Smooth muscle cell (in vitro differentiated cells): ENCODE measurements around the gene DTWD2. TPM values are rescaled to one million over a fixed set of nuclear protein-coding genes. Genes with fewer than 3 reads are reported as not detected.
A peak's percentile ranks its signal among the peaks of the same experiment; 100 is the strongest.

ENCODE experiments used
- DNase-seq: peaks from one replicate; lab custom pipeline; 2025; ENCODE audit not compliant: unreplicated experiment; lab: John Stamatoyannopoulos, UW
- H2AFZ ChIP-seq: fragments of 200-600 bp; sonication (generic); 2 replicates; pipeline ENCODE4 v1.6.0; 2016; ENCODE audit warnings: antibody characterized with exemption, low read depth, mild to moderate bottlenecking
- H3F3A ChIP-seq: fragments of 200-600 bp; sonication (generic); 2 replicates; pipeline ENCODE4 v1.6.0; 2017; ENCODE audit warnings: antibody characterized with exemption, low read depth
- H3K27ac ChIP-seq: fragments of 200-600 bp; sonication (generic); 2 replicates; pipeline ENCODE4 v1.5.1; 2016; ENCODE audit warnings: low read depth, mild to moderate bottlenecking
- H3K27me3 ChIP-seq: fragments of 200-600 bp; sonication (generic); 2 replicates; pipeline ENCODE4 v1.6.1; 2016; ENCODE audit warnings: low read depth, mild to moderate bottlenecking
- H3K36me3 ChIP-seq: fragments of 200-600 bp; sonication (generic); 2 replicates; pipeline ENCODE4 v1.5.1; 2016; ENCODE audit warnings: low read depth
- H3K4me1 ChIP-seq: fragments of 200-600 bp; sonication (generic); 2 replicates; pipeline ENCODE4 v1.5.1; 2016; ENCODE audit warnings: low read depth
- H3K4me2 ChIP-seq: fragments of 200-600 bp; sonication (generic); 2 replicates; pipeline ENCODE4 v1.6.0; 2016; ENCODE audit warnings: mild to moderate bottlenecking
- H3K4me3 ChIP-seq: fragments of 200-600 bp; sonication (generic); 2 replicates; pipeline ENCODE4 v1.5.1; 2016; ENCODE audit warnings: mild to moderate bottlenecking
- H3K79me2 ChIP-seq: fragments of 200-600 bp; sonication (generic); 2 replicates; pipeline ENCODE4 v1.6.0; 2016; ENCODE audit warnings: low read depth, mild to moderate bottlenecking
- H3K9ac ChIP-seq: fragments of 200-600 bp; sonication (generic); 2 replicates; pipeline ENCODE4 v1.6.0; 2016; ENCODE audit warnings: low read depth
- H3K9me3 ChIP-seq: fragments of 200-600 bp; sonication (generic); replicated peaks from 2 replicates; pipeline ENCODE4 v1.5.1; 2016; ENCODE audit warnings: low read depth
- H4K20me1 ChIP-seq: fragments of 200-600 bp; sonication (generic); 2 replicates; pipeline ENCODE4 v1.6.0; 2016; ENCODE audit warnings: low read depth
- WGBS: methylation state at CpG from one replicate; pipeline ENCODE4 v1.1.7; 2016; ENCODE audit warnings: low lambda C conversion rate; 5-methylcytosine and 5-hydroxymethylcytosine counted together
- polyA plus RNA-seq: library from polyadenylated mRNA; unstranded; fragments of >200 nt; fragmentation: Nextera tagmentation; extraction: Ambion mirVana; gene quantifications from 2 replicates; pipeline ENCODE4 v1.2.1, GENCODE V29; 2016
- total RNA-seq: library from RNA; depleted of rRNA; stranded (reverse); fragments of >200 nt; gene quantifications from 2 replicates; pipeline ENCODE4 v1.2.3, GENCODE V29; 2014
- TF ChIP-seq, protein P1 (sequence below): fragments of 200-600 bp; sonication (generic); IDR thresholded peaks from 2 replicates; pipeline ENCODE4 v1.5.1; 2017; ENCODE audit warnings: borderline replicate concordance, mild to moderate bottlenecking, antibody characterized with exemption; ENCODE audit not compliant: insufficient read depth, poor library complexity, severe bottlenecking

Gene DTWD2
- total and polyA plus RNA-seq, 2 experiments from 2014 or later = 0.58 to 1.7 TPM

DNA sequence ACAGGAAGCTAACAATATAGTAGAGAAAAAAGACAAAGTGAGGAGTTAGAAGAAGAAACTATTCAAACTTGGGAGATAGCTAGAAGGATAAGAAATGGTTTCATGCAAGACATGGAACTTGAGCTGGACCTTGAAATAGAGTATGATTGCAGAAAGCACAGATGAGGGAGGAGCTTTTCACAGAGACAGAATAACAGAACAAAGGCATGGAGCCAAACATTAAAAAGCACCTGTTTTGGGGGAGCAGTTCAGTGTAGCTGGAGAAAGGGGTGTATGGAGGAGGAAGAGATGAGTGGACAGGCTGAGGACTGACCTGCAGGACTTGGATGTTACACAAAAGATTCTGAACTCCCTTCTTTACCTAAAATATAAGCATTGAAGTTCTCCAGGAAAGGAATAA lies 25.2 kb downstream of the DTWD2 start:
- no peaks in the 10 kb centered on the region for H3K79me2 ChIP-seq
- TF ChIP-seq, protein P1, sequence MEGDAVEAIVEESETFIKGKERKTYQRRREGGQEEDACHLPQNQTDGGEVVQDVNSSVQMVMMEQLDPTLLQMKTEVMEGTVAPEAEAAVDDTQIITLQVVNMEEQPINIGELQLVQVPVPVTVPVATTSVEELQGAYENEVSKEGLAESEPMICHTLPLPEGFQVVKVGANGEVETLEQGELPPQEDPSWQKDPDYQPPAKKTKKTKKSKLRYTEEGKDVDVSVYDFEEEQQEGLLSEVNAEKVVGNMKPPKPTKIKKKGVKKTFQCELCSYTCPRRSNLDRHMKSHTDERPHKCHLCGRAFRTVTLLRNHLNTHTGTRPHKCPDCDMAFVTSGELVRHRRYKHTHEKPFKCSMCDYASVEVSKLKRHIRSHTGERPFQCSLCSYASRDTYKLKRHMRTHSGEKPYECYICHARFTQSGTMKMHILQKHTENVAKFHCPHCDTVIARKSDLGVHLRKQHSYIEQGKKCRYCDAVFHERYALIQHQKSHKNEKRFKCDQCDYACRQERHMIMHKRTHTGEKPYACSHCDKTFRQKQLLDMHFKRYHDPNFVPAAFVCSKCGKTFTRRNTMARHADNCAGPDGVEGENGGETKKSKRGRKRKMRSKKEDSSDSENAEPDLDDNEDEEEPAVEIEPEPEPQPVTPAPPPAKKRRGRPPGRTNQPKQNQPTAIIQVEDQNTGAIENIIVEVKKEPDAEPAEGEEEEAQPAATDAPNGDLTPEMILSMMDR = no peak

DNA sequence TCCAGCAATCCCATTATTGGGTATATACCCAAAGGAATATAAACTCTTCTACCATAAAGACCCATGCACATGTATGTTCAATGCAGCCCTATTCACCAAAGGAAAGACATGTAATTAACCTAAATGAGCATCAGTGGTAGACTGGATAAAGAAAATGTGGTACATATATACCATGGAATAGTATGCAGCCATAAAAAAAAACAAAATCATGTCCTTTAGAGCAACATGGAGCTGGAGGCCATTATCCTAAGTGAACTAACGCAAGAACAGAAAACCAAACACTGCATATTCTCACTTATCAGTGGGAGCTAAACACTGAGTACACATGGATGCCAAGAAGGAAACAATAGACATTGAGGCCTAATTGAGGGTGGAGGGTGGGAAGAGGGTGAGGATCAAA lies 27.8 kb downstream of the DTWD2 start:
- Histone ChIP-seq H3K4me3 (no peak overlapping the region), H2AFZ (no peak overlapping the region), H3K27me3 (no peaks in the 10 kb centered on the region), H3K36me3 (no peaks in the 10 kb centered on the region), H3K79me2 (no peaks in the 10 kb centered on the region), H3K9me3 (no peaks in the 10 kb centered on the region), H3K9ac (no peak overlapping the region), H4K20me1 (no peaks in the 10 kb centered on the region), H3K4me1 (no peaks in the 10 kb centered on the region), H3F3A (no peaks in the 10 kb centered on the region), H3K27ac (no peak overlapping the region), H3K4me2 (no peak overlapping the region)
- 97% methylated on average over 1 of the region's 1 CpG for WGBS
- DNase-seq = no peak
- TF ChIP-seq, protein P1 = no peak

More for the DNA sequence above, 25.2 kb downstream of the DTWD2 start:
- Histone ChIP-seq H3K36me3 (no peaks in the 10 kb centered on the region), H3K4me1 (no peaks in the 10 kb centered on the region), H2AFZ (no peak overlapping the region), H3K27me3 (no peaks in the 10 kb centered on the region), H3K4me2 (no peak overlapping the region), H3K27ac (no peak overlapping the region), H3F3A (no peaks in the 10 kb centered on the region), H3K9ac (no peak overlapping the region), H3K4me3 (no peak overlapping the region), H3K9me3 (no peaks in the 10 kb centered on the region), H4K20me1 (no peaks in the 10 kb centered on the region)
- DNase-seq = no peak

DNA sequence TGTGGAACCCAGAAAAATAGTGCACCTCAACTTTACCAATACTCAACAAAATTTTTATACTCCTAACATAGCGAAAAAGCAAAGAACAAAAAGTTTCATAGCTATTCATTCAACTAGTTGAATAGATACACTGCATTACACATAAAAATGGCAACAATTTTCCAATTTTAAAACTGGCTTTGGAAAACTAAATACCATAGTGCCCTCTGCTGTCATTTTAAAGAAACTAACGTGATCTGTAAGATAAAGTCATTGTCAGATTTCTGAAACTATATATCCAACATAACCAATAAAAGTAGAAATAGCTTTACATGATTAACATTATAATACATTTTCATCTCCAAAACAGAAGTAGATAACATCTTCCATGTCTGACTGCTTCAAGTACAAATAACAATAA lies 31.6 kb downstream of the DTWD2 start:
- TF ChIP-seq, protein P1 = peak; percentile 48
- no peaks in the 10 kb centered on the region for H3F3A ChIP-seq
- H3K27me3 ChIP-seq = peaks cover 6% of the 10 kb centered on the region
- no peaks in the 10 kb centered on the region for H3K36me3 ChIP-seq
- 23% methylated on average over 2 of the region's 2 CpGs for WGBS
- H3K9ac ChIP-seq = no peak overlapping the region
- H2AFZ ChIP-seq = no peak overlapping the region
- H3K9me3 ChIP-seq = no peaks in the 10 kb centered on the region
- no peaks in the 10 kb centered on the region for H4K20me1 ChIP-seq
- no peak overlapping the region for H3K4me3 ChIP-seq
- H3K4me1 ChIP-seq = peaks cover 5% of the 10 kb centered on the region
- DNase-seq = no peak
- no peak overlapping the region for H3K4me2 ChIP-seq
- no peaks in the 10 kb centered on the region for H3K79me2 ChIP-seq
- H3K27ac ChIP-seq = no peak overlapping the region

DNA sequence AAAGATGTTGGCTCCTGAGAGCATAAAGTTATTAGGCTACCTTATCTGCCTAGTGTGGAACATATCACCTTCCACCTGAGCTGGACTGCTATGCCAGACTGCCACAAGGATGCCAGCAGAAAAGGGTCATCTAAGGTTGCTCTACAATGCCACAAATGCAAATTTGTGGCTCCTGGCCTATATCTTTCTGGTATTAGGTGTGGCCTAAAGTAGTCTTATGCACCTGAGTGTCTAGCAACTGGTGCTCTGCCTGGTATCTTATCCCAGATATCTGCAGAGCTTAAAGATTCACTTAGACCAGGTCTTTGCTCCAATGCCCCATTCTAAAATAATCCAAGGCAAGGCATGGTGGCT lies 34.7 kb downstream of the DTWD2 start:
- Histone ChIP-seq H3K27ac (no peak overlapping the region), H3K4me2 (no peak overlapping the region), H3K79me2 (no peaks in the 10 kb centered on the region), H2AFZ (no peak overlapping the region), H3K4me1 (peaks cover 5% of the 10 kb centered on the region), H3K4me3 (no peak overlapping the region), H3K36me3 (no peaks in the 10 kb centered on the region), H3K9ac (no peak overlapping the region), H3F3A (no peaks in the 10 kb centered on the region), H3K9me3 (no peaks in the 10 kb centered on the region), H4K20me1 (no peaks in the 10 kb centered on the region), H3K27me3 (peaks cover 6% of the 10 kb centered on the region)
- DNase-seq = no peak
- TF ChIP-seq, protein P1 = no peak
